HG03342 (cell line): ENCODE data around the gene RALGAPA2.
"Not testable (repeated sequence)": the region's sequence is repeated elsewhere in the genome, so short reads cannot be mapped to it uniquely, and the experiment has no call there.

ENCODE experiments used
- ATAC-seq: cut with Tn5 transposase; IDR thresholded peaks from one replicate; pipeline ENCODE4 v1.9.1; 2021; ENCODE audit warnings: mild to moderate bottlenecking, moderate library complexity; ENCODE audit not compliant: unreplicated experiment

The RALGAPA2 gene

GRCh38 chr20:20548527-20549266 is 163.7 kb downstream of the RALGAPA2 start:
- no peak for ATAC-seq

DNA sequence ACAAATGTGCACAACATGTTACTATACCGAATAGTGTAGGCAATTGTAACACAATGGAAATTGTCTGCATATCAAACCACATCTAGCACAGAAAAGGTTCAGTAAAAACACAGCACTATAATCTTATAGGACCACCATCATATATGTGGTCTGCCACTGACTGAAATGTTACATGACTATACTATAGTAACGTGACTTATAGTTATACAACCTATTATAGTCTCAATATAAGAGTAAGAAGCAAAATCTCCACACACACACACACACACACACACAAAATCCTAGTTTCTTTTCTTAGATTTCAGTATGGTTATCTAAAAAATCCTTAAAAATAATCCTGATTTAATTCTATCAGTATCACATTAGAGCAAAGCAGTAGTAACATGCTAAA is 164.6 kb downstream of the RALGAPA2 start:
- ATAC-seq: no peak

DNA sequence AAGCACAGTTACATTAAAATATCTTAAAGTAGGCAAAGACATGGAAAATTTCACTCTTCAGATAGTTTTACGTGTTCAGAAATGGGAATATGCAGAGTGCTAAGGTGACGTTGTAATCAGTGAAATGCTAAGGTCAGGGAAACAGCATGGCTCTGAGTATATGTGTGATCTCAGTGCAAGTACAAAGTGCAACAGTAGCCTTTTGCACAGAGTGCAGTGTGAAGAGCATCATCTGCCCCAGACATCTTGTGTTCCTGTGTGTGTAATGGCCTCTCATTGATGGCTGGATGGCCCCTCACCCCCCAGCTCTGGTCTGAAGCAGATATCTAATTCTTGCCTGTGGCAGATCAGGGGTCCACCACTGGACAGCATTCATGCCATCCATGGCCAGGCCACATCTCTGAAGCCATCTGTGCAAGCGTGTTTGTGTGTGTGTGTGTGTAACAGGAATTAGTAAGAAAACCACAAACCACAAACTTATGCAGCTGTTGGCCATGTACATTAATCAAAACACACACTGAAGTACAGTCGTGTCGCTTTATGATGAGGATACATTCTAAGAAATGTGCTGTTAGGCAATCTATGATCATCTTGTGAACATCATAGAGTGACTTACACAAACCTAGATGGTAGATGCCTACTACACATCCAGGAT is 165.1 kb downstream of the RALGAPA2 start:
- no peak for ATAC-seq

- ATAC-seq: no peak
Measured at GRCh38 chr20:20546402-20546801, 166.0 kb downstream of the RALGAPA2 start.

- not testable (repeated sequence) for ATAC-seq
Measured at GRCh38 chr20:20543348-20543747, 169.1 kb downstream of the RALGAPA2 start.

GRCh38 chr20:20536240-20536933 is 176.1 kb downstream of the RALGAPA2 start:
- no peak for ATAC-seq

DNA sequence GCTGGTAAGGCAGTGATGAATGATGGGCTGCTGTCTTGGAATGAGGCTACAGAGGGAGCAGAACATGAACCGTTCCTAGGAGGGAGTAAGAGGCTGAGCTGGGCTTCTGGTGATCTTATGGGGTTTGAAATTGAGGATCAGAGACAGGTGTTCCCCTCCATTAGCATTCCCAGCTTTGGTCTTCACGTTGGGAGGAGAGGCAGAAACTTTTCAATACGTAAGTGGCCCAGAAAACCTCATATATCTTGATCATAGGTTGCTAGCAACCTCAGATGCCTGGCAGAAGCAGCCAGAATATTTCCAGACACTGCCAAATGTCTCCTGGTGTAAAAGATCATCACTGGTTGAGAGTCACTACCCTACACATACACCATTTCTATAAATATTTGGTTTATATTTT is 177.4 kb downstream of the RALGAPA2 start:
- no peak for ATAC-seq

DNA sequence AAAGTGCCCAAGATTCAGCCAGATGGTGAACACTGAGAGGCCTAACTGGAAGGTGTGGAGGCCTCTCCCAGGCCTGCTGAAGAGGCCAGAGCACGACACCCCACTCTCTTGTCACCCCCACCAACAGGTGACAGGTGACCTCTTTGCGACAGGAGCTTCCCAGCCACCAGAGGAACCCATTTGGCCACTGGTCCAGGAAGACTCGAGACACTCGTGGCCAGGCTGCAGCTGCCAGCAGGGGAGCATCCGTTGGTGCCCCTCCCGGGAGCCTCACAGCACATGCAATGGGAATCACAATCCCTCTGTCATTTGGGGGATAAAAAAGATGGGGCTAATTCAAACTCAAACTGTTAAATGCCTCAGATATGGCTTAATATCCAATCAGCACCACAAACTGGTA is 181.2 kb downstream of the RALGAPA2 start:
- ATAC-seq: no peak

DNA sequence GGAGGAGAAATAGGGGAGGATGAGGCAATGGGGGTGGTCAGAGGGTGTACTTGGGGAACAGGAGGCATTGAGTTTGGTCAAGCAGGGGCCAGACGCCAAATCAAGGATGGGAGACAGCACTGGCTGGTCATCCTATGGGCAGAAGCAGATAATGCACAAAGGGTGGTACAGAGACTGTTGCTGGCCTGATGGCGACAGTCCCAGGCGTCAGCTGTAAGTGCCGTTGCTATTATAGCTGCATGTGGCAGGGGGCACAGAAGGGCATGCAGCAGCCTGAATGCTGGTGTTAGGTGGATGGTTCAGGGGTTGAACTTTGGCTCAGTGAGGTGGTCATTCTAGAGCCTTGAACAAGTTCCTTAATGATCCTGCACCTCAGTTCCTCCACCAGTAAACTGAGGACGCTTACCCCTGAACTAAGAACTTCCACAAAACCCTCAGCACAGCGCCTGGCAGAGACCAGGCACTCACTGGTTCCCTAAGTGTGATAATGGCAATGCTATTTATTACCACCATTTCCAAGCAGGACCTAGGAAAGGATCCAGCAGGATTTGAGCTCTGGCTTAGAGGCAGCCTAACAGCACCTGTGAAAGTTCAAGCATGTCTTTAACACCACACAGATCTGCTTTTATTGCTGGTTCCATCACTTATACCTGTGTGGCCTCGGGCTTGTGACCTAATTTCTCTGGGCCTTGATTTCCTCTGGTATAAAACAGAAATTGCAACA is 181.9 kb downstream of the RALGAPA2 start:
- ATAC-seq: no peak

GRCh38 chr20:20529597-20529996 is 182.8 kb downstream of the RALGAPA2 start:
- no peak for ATAC-seq

- ATAC-seq: no peak
Measured at GRCh38 chr20:20528861-20529260, 183.6 kb downstream of the RALGAPA2 start.

DNA sequence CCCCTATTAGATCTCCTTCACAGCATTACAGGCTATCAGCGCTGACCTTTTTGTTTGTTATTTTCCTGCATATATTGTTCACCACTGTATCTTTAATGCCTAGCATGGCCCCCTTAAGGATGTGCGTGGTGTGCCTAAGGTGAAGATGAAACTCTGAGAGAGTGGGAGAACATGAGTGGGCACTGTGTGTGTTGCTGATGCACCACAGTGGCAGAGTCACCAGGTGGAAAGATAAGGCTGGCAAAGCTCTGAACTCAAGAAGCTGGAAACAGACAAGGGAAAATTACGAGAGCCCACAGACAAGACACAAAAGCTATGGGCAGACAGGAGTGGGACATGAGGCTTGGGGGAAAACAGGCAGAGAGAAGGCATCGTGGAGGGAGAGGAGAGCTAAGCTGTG is 184.8 kb downstream of the RALGAPA2 start:
- no peak for ATAC-seq

DNA sequence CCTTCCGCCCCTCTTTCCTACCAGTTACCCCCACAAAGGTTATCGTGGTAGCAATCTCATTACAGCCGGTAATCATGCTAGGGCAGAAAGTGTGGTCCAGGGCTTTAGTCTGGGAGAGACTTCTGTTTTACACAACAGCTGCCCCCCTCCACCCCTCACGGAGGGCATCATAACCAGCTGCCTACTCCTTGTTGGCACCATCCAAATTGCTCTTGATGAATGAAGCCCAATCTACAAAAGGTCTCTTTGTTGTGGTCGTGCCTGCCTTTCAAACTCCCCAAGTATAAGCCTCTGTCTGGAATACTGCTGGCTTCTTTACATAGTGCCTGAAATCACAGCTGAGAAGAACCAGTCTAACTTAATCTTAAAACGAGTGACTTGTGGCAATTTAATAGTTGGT is 186.7 kb downstream of the RALGAPA2 start:
- ATAC-seq: no peak

DNA sequence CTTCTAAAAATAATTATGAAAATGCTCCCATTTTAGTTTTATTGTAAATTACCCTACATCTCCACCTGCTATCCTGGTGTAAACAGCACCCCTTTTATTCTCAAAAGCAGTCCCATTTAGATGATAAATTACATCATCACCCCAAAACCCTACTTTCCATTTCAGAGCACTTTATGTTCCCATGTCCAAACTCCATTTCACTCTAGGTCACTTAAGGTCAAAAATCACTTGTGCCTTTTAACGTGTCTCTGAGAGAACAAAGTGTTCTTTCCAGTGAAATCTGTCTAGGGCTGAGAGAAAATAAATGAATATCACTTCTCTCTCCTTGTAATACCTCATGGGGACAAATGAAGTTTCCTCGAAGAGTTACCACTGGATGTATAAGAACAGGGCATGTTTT is 187.2 kb downstream of the RALGAPA2 start:
- ATAC-seq: no peak

- no peak for ATAC-seq
Measured at GRCh38 chr20:20524756-20525155, 187.7 kb downstream of the RALGAPA2 start.

DNA sequence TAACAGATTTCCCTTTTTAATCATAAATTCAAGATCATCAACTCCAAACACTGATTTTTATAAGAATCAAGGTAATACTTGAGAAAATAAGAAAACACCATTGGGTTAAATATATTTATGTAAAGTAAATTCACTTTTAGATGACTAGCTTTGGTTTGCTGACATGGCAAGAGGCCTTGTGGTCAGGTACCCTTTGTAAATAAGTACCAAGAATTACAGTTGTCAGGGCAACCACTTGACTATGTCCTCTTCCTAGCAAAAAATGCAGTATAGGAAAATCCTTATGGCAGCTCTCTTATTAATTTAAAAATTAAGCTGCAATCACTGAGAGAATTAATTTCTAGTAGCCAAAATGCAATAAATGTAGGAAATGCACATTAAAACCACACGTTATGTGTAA is 190.7 kb downstream of the RALGAPA2 start:
- no peak for ATAC-seq

GRCh38 chr20:20520776-20521175 is 191.7 kb downstream of the RALGAPA2 start:
- ATAC-seq: no peak

DNA sequence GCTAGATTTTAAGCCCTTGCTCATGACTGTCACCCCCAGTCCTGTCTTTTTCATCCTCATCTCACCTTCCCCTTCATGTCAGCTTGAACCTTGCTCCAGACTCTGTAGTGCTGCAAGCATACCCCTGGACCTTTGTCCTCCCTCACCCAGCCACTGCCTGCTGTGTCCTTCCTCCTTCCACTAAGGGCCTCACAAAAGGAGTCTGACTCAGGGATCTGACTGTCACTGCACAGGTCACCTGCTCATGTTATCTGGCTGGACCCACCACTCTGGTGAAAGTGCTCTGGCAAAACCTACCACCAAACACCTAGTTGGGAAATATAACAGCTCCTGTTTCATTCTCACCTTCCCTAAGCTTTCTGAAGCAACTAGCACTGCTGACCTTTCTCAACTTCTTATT is 193.2 kb downstream of the RALGAPA2 start:
- ATAC-seq: no peak

DNA sequence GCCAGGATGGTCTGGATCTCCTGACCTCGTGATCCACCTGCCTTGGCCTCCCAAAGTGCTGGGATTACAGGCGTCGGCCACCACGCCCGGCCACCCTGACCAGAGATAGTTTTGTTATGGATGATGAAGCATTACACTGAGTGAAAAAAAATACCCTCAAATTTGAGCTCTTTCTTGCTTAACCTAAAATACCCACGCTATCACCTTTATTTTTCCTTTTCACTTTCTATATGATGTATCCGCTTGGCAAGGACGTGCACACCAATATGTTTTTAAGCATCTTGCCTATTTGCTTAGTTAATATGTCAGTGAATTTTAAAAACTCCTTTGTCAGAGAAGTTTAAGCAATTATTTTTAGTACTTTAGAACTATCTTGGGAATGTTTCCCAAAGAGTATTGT is 194.2 kb downstream of the RALGAPA2 start:
- no peak for ATAC-seq

GRCh38 chr20:20517296-20517695 is 195.1 kb downstream of the RALGAPA2 start:
- ATAC-seq: no peak

- no peak for ATAC-seq
Measured at GRCh38 chr20:20513720-20514119, 198.7 kb downstream of the RALGAPA2 start.
